ENCODE results near the gene THOC3. TPM values are rescaled to one million over a fixed set of nuclear protein-coding genes. Genes with fewer than 3 reads are reported as not detected.
"Not testable (repeated sequence)": the region's sequence is repeated elsewhere in the genome, so short reads cannot be mapped to it uniquely, and the experiment has no call there.

THOC3 gene
- total RNA-seq, 1 experiment from 2014 or later, result 147 TPM

DNA sequence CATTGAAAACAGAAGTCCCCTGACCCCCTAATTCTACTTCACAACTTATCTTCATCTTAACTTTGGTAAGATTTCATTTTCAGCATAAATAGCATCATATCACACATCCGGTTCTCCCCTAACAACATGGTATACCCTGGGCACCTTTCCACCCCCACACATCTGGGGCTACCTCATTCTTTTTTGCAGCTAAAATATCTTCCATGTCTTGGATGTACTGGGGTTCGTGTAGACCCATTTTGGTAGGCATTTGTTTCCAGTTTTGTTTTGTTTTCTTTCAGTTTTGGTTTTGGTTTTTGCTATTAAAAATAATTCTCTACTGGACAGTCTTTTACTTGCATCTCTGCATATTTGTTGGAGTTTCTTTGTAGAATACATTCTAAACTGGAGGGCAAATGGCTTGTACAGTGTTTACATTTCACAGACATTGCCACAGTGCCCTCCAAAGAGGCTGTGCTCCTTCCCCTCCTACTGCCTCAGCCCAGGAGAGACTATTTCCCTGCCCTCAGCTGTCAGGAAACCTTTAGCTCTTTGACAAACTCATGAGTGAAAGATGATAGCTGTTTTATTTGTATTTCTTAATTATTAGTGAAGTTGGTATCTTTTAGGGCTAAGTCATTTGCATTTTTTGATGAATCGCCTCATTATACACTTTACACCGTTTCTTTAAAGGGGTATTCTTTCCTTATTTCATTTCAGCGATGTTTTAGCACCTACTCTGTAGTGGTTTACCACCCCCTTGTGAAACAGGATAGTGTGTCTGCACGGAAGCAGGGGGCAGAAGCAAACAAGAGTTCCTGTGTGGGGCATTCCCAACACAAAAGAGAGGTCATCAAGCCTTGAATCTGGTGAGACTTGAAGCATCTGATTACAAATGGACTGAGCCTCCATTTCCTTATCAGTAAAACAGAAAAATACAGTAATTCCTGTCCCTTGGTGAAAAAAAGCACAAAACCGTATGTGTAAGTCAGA is 52.8 kb downstream of the THOC3 start:
- DNase-seq; H3K27me3 ChIP-seq (ENCODE audit: control insufficient read depth, insufficient read depth, low read length); H3K4me3 ChIP-seq (ENCODE audit: insufficient read depth, low read depth, low read length); H3K36me3 ChIP-seq (replicated peaks; ENCODE audit: control insufficient read depth, insufficient read depth, low read length): not testable (repeated sequence)

- not testable (repeated sequence) for H3K27me3 ChIP-seq (ENCODE audit: control insufficient read depth, insufficient read depth, low read length); H3K36me3 ChIP-seq (replicated peaks; ENCODE audit: control insufficient read depth, insufficient read depth, low read length); H3K4me3 ChIP-seq (ENCODE audit: insufficient read depth, low read depth, low read length); DNase-seq
Measured at GRCh38 chr5:175913835-175914672, 54.1 kb downstream of the THOC3 start.

GRCh38 chr5:175910072-175910471 is 58.0 kb downstream of the THOC3 start:
- not testable (repeated sequence) for H3K36me3 ChIP-seq (replicated peaks; ENCODE audit: control insufficient read depth, insufficient read depth, low read length); H3K4me3 ChIP-seq (ENCODE audit: insufficient read depth, low read depth, low read length); H3K27me3 ChIP-seq (ENCODE audit: control insufficient read depth, insufficient read depth, low read length)
- DNase-seq, result peak; percentile 52

Other genes starting within 250 kb of the THOC3 start
- 0.59 and 1.2 TPM in 2 replicates for gene CPLX2, start 96.7 kb downstream of the THOC3 start, total RNA-seq (2014; rRNA removed; shearing (Covaris generic))